SKM-1 treated with dmso at 0.1 percent for 144 hours (cell line): ENCODE data around the gene ABHD17C.

Experiments
- DNase-seq: peaks from one replicate; lab custom pipeline; 2025; ENCODE audit not compliant: unreplicated experiment; lab: John Stamatoyannopoulos, UW

ABHD17C gene

GRCh38 chr15:80780416-80781221 lies 85.5 kb downstream of the ABHD17C start:
- DNase-seq: no peak

DNA sequence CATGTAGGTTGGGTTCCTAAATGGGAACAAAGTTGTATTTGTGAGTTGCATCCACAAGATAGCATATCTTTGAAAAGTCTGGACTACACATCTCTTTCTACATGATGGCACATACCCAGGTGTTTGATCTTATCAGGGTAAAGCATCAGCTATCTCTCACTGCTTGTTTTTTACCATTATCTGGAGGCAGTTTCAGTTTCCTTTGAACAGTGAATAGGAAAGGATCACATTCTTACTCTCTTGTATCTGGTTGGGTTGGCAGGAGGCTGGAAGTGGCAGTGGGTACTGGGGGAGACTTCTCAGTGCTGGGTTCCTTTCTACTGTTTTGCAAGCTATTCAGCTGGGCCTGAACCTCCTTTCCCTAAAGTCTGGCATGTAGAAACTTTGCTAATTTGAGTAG lies 88.2 kb downstream of the ABHD17C start:
- DNase-seq: no peak

DNA sequence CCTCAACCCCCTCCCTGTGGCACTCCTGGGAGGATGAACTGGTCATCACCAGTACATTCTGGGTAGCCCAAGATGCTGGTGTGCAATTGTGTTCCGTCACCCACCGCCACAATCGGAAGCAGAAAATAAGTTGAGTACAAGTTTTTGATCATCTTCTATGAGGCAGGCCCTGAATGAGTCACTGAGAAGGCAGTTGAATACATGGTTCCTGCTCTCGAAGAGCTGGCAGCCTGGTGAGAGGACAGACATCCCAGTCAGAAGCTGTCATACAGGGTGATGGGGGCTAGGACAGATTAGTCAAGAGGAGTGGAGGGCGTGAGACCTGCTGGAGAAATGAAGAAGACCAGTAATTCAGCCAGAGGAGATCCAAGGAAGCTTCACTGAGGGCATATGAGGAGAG lies 90.2 kb downstream of the ABHD17C start:
- no peak for DNase-seq

DNA sequence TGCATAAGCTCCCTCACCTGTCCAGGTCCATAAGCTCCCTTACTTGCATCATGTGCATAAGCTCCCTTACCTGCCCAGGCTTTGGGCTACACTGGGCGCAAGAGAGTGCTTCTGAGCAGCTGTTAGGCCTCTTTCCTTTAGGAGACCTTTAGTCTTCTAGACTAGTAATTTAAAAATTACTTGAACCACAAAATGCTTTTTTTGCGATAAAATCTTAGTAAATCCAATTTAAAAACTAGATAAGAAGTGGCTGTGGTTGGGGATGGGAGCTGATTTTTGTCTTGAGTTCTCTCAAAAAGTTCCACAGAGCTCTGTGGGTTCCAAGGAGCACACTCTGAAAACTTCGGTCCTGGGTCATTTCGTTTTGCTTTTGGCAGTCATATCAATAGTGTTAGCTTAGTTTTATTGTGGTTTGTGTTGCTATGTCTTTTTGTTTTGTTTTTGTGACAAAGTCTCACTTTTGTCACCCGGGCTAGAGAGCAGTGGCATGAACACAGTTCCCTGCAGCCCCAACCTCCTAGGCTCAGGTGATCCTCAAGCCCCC lies 90.8 kb downstream of the ABHD17C start:
- no peak for DNase-seq

- DNase-seq: no peak
These were observed 92.2 kb downstream of the ABHD17C start for GRCh38 chr15:80787316-80787715.

DNA sequence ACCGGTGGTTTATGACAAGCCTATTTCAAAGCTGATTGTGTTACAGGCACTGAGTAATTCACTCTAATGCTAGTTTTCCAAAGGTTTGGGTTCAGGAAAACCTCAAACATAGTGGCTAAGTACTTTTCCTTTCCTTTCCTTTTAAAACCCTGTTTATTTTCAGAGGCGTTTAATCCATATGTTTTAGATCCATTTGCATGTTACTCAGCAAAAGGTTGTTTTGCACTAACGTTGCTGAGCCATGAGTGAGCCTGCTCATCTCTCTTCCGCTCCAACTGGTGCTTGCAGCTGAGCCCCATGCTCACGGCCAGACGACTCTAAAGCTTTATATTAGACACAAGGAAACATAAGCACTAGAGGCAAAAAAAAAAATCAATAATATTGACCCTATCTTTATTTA lies 93.4 kb downstream of the ABHD17C start:
- DNase-seq: no peak

- peak; percentile 38 for DNase-seq
These were observed 94.2 kb downstream of the ABHD17C start for GRCh38 chr15:80789296-80789695.

- DNase-seq: peak; percentile 30
These were observed 94.7 kb downstream of the ABHD17C start for GRCh38 chr15:80789796-80790195.

DNA sequence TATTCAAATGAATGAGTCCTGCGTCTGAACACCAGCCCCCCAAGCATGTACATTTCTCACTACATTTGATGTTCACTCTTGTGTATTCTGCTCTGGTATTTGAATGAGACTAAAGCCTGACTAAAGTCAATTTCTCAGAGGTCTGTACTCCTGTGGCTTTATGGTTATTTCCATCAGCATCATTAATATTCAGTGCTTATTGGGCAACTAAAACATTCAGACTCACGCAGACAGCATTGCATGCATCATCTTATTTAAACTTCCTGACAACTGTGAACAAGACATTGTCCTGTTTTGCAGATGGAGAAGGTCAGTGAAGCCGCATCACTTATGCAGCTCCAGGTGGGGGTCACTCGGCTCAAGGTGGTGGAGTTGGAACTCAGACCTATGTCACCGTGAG lies 95.1 kb downstream of the ABHD17C start:
- no peak for DNase-seq

DNA sequence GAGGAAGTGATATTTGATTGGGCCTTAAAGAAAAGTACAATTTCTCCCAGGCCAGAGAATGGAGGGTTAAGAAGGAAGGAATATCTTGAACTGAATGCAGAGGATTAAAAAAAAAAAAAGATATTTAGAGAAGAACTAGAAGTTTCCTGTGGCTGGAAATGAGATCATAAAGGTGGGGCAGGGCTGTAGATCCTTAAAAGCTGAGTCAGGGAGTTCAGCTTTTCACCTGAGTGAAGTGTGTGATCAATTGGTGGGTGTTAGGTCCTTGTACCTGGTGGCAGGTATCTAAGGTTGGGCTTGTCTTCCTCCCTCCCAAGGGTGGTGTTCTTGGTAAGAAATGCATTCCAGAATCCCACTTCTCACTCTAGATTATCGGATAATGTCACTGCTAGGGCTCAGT lies 95.9 kb downstream of the ABHD17C start:
- DNase-seq: no peak

- no peak for DNase-seq
These were observed 101.3 kb downstream of the ABHD17C start for GRCh38 chr15:80796407-80796806.

GRCh38 chr15:80798911-80799310 lies 103.8 kb downstream of the ABHD17C start:
- DNase-seq: no peak

DNA sequence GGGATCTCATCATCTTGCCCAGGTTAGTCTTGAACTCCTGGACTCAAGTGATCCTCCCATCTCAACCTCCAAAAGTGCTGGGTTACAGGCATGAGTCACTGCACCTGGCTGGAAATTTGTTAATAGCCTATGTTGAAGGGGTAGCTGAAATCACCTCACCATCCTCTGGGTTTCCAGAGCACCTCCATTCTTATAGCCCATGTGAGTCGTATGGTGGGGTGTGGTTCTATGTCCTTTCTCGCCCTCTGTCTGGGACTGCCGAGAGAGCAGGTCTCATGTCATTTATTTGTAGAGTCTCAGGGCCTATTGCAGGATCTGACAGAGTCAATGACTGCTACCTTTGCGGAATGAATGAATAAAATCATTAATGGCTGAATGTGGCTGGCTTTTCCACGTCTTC lies 105.0 kb downstream of the ABHD17C start:
- no peak for DNase-seq

DNA sequence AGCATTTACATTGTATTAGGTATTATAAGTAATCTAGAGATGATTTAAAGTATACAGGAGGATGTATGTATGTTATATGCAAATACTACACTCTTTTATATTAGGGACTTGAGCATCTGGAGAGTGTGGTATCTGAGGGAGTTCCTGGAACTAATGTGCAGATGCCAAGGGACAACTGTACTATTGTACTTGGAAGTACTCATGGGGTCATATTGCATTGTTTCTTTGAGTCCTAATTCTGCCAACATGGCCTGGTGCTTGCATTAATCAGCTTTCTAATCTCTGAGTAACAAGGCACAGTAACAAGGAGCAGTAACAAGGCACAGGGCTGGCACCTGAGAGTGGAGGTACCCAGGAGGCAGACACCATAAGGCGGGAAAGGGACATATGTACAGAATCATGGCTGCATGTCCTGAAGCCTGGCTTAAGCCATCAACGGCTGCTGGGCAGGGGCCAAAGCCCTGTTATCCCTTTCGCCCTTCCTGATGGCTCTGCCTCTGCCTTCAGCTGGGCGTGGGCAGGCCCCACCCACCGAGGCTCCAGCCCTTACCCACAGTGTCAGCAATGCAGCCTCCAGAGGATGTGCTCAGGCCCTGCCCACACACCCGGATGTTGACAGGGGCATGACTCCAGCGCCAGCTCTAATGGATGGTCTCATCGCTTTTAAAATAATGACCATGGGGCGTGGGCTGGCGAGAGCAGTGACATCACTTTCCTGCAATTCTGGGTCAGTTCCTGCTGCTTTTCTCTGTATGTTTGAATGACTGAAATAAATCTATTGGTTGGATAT lies 107.0 kb downstream of the ABHD17C start:
- no peak for DNase-seq

DNA sequence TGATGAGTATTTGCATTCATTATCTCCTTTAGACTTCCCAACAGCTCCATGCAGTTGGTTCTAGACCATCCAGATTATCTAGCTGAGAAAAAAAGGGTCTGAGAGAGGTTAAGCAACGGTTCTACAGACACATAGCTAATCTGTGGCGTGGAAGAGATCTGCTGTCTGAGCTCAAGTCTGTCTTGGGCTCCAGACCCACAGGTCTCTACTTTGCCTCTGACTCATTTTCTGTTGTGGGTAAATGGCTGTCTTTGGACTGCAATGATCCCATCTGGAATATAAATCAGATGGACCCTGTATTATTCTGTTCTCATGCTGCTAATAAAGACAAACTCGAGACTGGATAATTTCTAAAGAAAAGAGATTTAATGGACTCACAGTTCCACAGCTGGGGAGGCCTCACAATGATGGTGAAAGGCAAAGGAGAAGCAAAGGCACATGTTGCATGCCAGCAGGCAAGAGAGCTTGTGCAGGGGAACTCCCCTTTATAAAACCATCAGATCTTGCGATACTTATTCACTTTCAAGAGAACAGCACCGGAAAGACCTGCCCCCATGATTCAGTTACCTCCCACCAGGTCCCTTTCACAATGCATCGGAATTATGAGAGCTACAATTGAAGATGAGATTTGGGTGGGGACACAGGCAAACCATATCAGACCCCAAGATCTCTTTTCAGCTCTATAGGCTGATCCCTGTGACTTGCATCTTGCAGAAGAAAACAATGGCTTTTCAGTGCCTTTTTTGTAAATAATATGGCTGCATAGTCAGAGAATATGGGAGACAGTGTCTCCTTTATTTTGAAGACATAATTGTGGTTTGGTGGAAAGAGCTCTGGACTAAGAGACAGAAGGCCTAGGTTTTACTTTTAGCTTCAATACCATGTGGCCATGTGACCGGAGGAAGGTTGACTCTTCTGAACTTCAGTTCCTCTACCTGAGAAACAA lies 108.7 kb downstream of the ABHD17C start:
- DNase-seq: no peak

- DNase-seq: no peak
These were observed 109.9 kb downstream of the ABHD17C start for GRCh38 chr15:80804970-80805495.
